ENCODE results near the gene PRRG3.

Gene PRRG3

GRCh38 chrX:151724563-151725337, 29.5 kb downstream of the PRRG3 start:
- no peak overlapping the region for H3K9ac ChIP-seq (ENCODE audit: low read length)
- no peak overlapping the region for H3K27ac ChIP-seq (ENCODE audit: low read depth, low read length, poor library complexity, severe bottlenecking)
- no peak overlapping the region for H2AFZ ChIP-seq (ENCODE audit: low read length)
- H3K4me2 ChIP-seq (ENCODE audit: low read length), result no peak overlapping the region
- no peaks in the 10 kb centered on the region for H3K27me3 ChIP-seq (ENCODE audit: insufficient read depth, low read length)
- no peaks in the 10 kb centered on the region for H3F3A ChIP-seq (ENCODE audit: insufficient read depth, low read length)
- no peaks in the 10 kb centered on the region for H3K9me2 ChIP-seq (ENCODE audit: low read depth, low read length)
- H3K4me1 ChIP-seq (ENCODE audit: insufficient read depth, low read length, severe bottlenecking), result no peaks in the 10 kb centered on the region
- no peaks in the 10 kb centered on the region for H3K79me2 ChIP-seq (ENCODE audit: insufficient read depth, low read length)
- no peaks in the 10 kb centered on the region for H4K20me1 ChIP-seq (ENCODE audit: insufficient read depth, low read length)
- no peak overlapping the region for H3K4me3 ChIP-seq (ENCODE audit: low read depth, low read length, poor library complexity, severe bottlenecking)
- no peak for TF ChIP-seq EZH2 (IDR thresholded peaks at IDR 0.05; ENCODE audit: borderline replicate concordance, low read length)
- H3K9me3 ChIP-seq (ENCODE audit: low read length), result no peaks in the 10 kb centered on the region
- no peaks in the 10 kb centered on the region for H3K36me3 ChIP-seq (ENCODE audit: insufficient read depth, low read length)

GRCh38 chrX:151725338-151725614, 30.0 kb downstream of the PRRG3 start:
- Histone ChIP-seq H4K20me1 (ENCODE audit: insufficient read depth, low read length) (no peaks in the 10 kb centered on the region), H3F3A (ENCODE audit: insufficient read depth, low read length) (no peaks in the 10 kb centered on the region), H3K4me1 (ENCODE audit: insufficient read depth, low read length, severe bottlenecking) (no peaks in the 10 kb centered on the region), H3K9me2 (ENCODE audit: low read depth, low read length) (no peaks in the 10 kb centered on the region), H3K79me2 (ENCODE audit: insufficient read depth, low read length) (no peaks in the 10 kb centered on the region), H2AFZ (ENCODE audit: low read length) (no peak overlapping the region), H3K36me3 (ENCODE audit: insufficient read depth, low read length) (no peaks in the 10 kb centered on the region), H3K4me2 (ENCODE audit: low read length) (no peak overlapping the region), H3K27me3 (ENCODE audit: insufficient read depth, low read length) (no peaks in the 10 kb centered on the region), H3K9ac (ENCODE audit: low read length) (no peak overlapping the region), H3K9me3 (ENCODE audit: low read length) (no peaks in the 10 kb centered on the region), H3K4me3 (ENCODE audit: low read depth, low read length, poor library complexity, severe bottlenecking) (no peak overlapping the region), H3K27ac (ENCODE audit: low read depth, low read length, poor library complexity, severe bottlenecking) (no peak overlapping the region)
- TF ChIP-seq EZH2 (IDR thresholded peaks at IDR 0.05; ENCODE audit: borderline replicate concordance, low read length) (no peak), CTCF (IDR thresholded peaks at IDR 0.05; ENCODE audit: low read length) (no peak)

GRCh38 chrX:151726751-151727150, 31.5 kb downstream of the PRRG3 start:
- H3K27me3 ChIP-seq (ENCODE audit: insufficient read depth, low read length), result no peaks in the 10 kb centered on the region
- H3F3A ChIP-seq (ENCODE audit: insufficient read depth, low read length), result no peaks in the 10 kb centered on the region
- no peaks in the 10 kb centered on the region for H3K4me1 ChIP-seq (ENCODE audit: insufficient read depth, low read length, severe bottlenecking)
- H3K27ac ChIP-seq (ENCODE audit: low read depth, low read length, poor library complexity, severe bottlenecking), result no peak overlapping the region
- H3K36me3 ChIP-seq (ENCODE audit: insufficient read depth, low read length), result no peaks in the 10 kb centered on the region
- no peaks in the 10 kb centered on the region for H3K79me2 ChIP-seq (ENCODE audit: insufficient read depth, low read length)
- no peak overlapping the region for H3K4me2 ChIP-seq (ENCODE audit: low read length)
- TF ChIP-seq CTCF (IDR thresholded peaks at IDR 0.05; ENCODE audit: low read length) (no peak), EZH2 (IDR thresholded peaks at IDR 0.05; ENCODE audit: borderline replicate concordance, low read length) (no peak)
- no peaks in the 10 kb centered on the region for H3K9me3 ChIP-seq (ENCODE audit: low read length)
- H2AFZ ChIP-seq (ENCODE audit: low read length), result no peak overlapping the region
- H4K20me1 ChIP-seq (ENCODE audit: insufficient read depth, low read length), result no peaks in the 10 kb centered on the region
- H3K9ac ChIP-seq (ENCODE audit: low read length), result no peak overlapping the region
- no peaks in the 10 kb centered on the region for H3K9me2 ChIP-seq (ENCODE audit: low read depth, low read length)
- H3K4me3 ChIP-seq (ENCODE audit: low read depth, low read length, poor library complexity, severe bottlenecking), result no peak overlapping the region

GRCh38 chrX:151727346-151727745, 32.1 kb downstream of the PRRG3 start:
- H3K9ac ChIP-seq (ENCODE audit: low read length), result no peak overlapping the region
- H3K4me3 ChIP-seq (ENCODE audit: low read depth, low read length, poor library complexity, severe bottlenecking), result no peak overlapping the region
- H3K36me3 ChIP-seq (ENCODE audit: insufficient read depth, low read length), result no peaks in the 10 kb centered on the region
- no peak overlapping the region for H3K27ac ChIP-seq (ENCODE audit: low read depth, low read length, poor library complexity, severe bottlenecking)
- H2AFZ ChIP-seq (ENCODE audit: low read length), result no peak overlapping the region
- H4K20me1 ChIP-seq (ENCODE audit: insufficient read depth, low read length), result no peaks in the 10 kb centered on the region
- H3K79me2 ChIP-seq (ENCODE audit: insufficient read depth, low read length), result no peaks in the 10 kb centered on the region
- no peaks in the 10 kb centered on the region for H3F3A ChIP-seq (ENCODE audit: insufficient read depth, low read length)
- no peak for TF ChIP-seq EZH2 (IDR thresholded peaks at IDR 0.05; ENCODE audit: borderline replicate concordance, low read length)
- no peak for TF ChIP-seq CTCF (IDR thresholded peaks at IDR 0.05; ENCODE audit: low read length)
- H3K27me3 ChIP-seq (ENCODE audit: insufficient read depth, low read length), result no peaks in the 10 kb centered on the region
- no peaks in the 10 kb centered on the region for H3K9me2 ChIP-seq (ENCODE audit: low read depth, low read length)
- H3K9me3 ChIP-seq (ENCODE audit: low read length), result no peaks in the 10 kb centered on the region
- no peak overlapping the region for H3K4me2 ChIP-seq (ENCODE audit: low read length)
- no peaks in the 10 kb centered on the region for H3K4me1 ChIP-seq (ENCODE audit: insufficient read depth, low read length, severe bottlenecking)
